ENCODE measurements around the gene CCDC70. TPM values are rescaled to one million over a fixed set of nuclear protein-coding genes. Genes with fewer than 3 reads are reported as not detected.

Gene CCDC70
- total RNA-seq, 1 experiment from 2014 or later, result not detected

GRCh38 chr13:51839711-51840540 is 21.8 kb upstream of the CCDC70 start:
- TF ChIP-seq CTCF (IDR thresholded peaks at IDR 0.05; ENCODE audit: unreplicated experiment), result no peak
- H3K27me3 Mint-ChIP-seq (ENCODE audit: insufficient read depth, unreplicated experiment), result peaks cover 36% of the 10 kb centered on the region
- intact Hi-C loops (cut with micrococcal nuclease), result no loop called here
- CTCF ChIA-PET, result interaction anchor here (0.5 to 1.5 kb wide), 3 partner anchors 25 to 716 kb away, joined by 3 to 5 read pairs (median 4); no protein-coding TSS in a partner anchor
- no peaks in the 10 kb centered on the region for H3K36me3 Mint-ChIP-seq (ENCODE audit: insufficient read depth, unreplicated experiment)
- no peaks in the 10 kb centered on the region for H3K9me3 Mint-ChIP-seq (ENCODE audit: unreplicated experiment)
- no peak overlapping the region for H3K27ac Mint-ChIP-seq (ENCODE audit: low read depth, unreplicated experiment)
- no peak overlapping the region for H3K4me3 Mint-ChIP-seq (ENCODE audit: unreplicated experiment)
- H3K4me1 Mint-ChIP-seq (ENCODE audit: insufficient read depth, unreplicated experiment), result peaks cover 5% of the 10 kb centered on the region
- BruUV-seq (replicated peaks), result no TSS peak
- no peak for DNase-seq (ENCODE audit: unreplicated experiment)
- POLR2A ChIA-PET, result no interaction called here

GRCh38 chr13:51840917-51841316 is 20.9 kb upstream of the CCDC70 start:
- no TSS peak for BruUV-seq (replicated peaks)
- ChIA-PET CTCF (interaction anchor here (1.1 to 2.9 kb wide), 2 partner anchors 14 to 26 kb away, joined by 3 to 16 read pairs; no protein-coding TSS in a partner anchor), POLR2A (no interaction called here)
- H3K4me1 Mint-ChIP-seq (ENCODE audit: insufficient read depth, unreplicated experiment), result peaks cover 9% of the 10 kb centered on the region
- H3K36me3 Mint-ChIP-seq (ENCODE audit: insufficient read depth, unreplicated experiment), result no peaks in the 10 kb centered on the region
- no peak for DNase-seq (ENCODE audit: unreplicated experiment)
- intact Hi-C loops (cut with micrococcal nuclease), result no loop called here
- H3K27ac Mint-ChIP-seq (ENCODE audit: low read depth, unreplicated experiment), result no peak overlapping the region
- TF ChIP-seq CTCF (IDR thresholded peaks at IDR 0.05; ENCODE audit: unreplicated experiment), result no peak
- H3K4me3 Mint-ChIP-seq (ENCODE audit: unreplicated experiment), result no peak overlapping the region
- H3K9me3 Mint-ChIP-seq (ENCODE audit: unreplicated experiment), result no peaks in the 10 kb centered on the region
- H3K27me3 Mint-ChIP-seq (ENCODE audit: insufficient read depth, unreplicated experiment), result peaks cover 42% of the 10 kb centered on the region

- ChIA-PET POLR2A (interaction anchor here (0.5 to 0.7 kb wide), 4 partner anchors 46 to 513 kb away, joined by 3 to 4 read pairs (median 4); no protein-coding TSS in a partner anchor), CTCF (interaction anchor here (1.1 to 2.9 kb wide), 2 partner anchors 15 to 27 kb away, joined by 3 to 16 read pairs; no protein-coding TSS in a partner anchor)
- no peak for DNase-seq (ENCODE audit: unreplicated experiment)
- Mint-ChIP-seq H3K4me3 (ENCODE audit: unreplicated experiment) (no peak overlapping the region), H3K4me1 (ENCODE audit: insufficient read depth, unreplicated experiment) (peaks cover 9% of the 10 kb centered on the region), H3K9me3 (ENCODE audit: unreplicated experiment) (no peaks in the 10 kb centered on the region), H3K27ac (ENCODE audit: low read depth, unreplicated experiment) (no peak overlapping the region), H3K36me3 (ENCODE audit: insufficient read depth, unreplicated experiment) (no peaks in the 10 kb centered on the region), H3K27me3 (ENCODE audit: insufficient read depth, unreplicated experiment) (peaks cover 42% of the 10 kb centered on the region)
- intact Hi-C loops (cut with micrococcal nuclease), result no loop called here
- no peak for TF ChIP-seq CTCF (IDR thresholded peaks at IDR 0.05; ENCODE audit: unreplicated experiment)
- BruUV-seq (replicated peaks), result no TSS peak
These were observed 20.0 kb upstream of the CCDC70 start for GRCh38 chr13:51841732-51842131.

- peaks cover 42% of the 10 kb centered on the region for H3K27me3 Mint-ChIP-seq (ENCODE audit: insufficient read depth, unreplicated experiment)
- intact Hi-C loops (cut with micrococcal nuclease), result no loop called here
- H3K27ac Mint-ChIP-seq (ENCODE audit: low read depth, unreplicated experiment), result no peak overlapping the region
- H3K4me1 Mint-ChIP-seq (ENCODE audit: insufficient read depth, unreplicated experiment), result peaks cover 11% of the 10 kb centered on the region
- DNase-seq (ENCODE audit: unreplicated experiment), result no peak
- no peaks in the 10 kb centered on the region for H3K36me3 Mint-ChIP-seq (ENCODE audit: insufficient read depth, unreplicated experiment)
- H3K4me3 Mint-ChIP-seq (ENCODE audit: unreplicated experiment), result no peak overlapping the region
- H3K9me3 Mint-ChIP-seq (ENCODE audit: unreplicated experiment), result no peaks in the 10 kb centered on the region
- ChIA-PET POLR2A (no interaction called here), CTCF (interaction anchor here (0.6 kb wide), 1 partner anchor 548 kb away, joined by 3 read pairs; no protein-coding TSS in a partner anchor)
- no peak for TF ChIP-seq CTCF (IDR thresholded peaks at IDR 0.05; ENCODE audit: unreplicated experiment)
- no TSS peak for BruUV-seq (replicated peaks)
These were observed 18.2 kb upstream of the CCDC70 start for GRCh38 chr13:51843529-51843928.

All from MCF 10A (cell line).